Panc1 (cell line): Measurements from ENCODE around the gene TROAP. TPM values are rescaled to one million over a fixed set of nuclear protein-coding genes. Genes with fewer than 3 reads are reported as not detected.

Experiments
- ATAC-seq: fragments of 200-7000 bp; cut with Tn5 transposase; 2 replicates; pipeline ENCODE4 v1.9.1; 2020; ENCODE audit warnings: mild to moderate bottlenecking, moderate library complexity
- BruUV-seq: library from RNA; stranded (reverse); fragments of 400-500 nt; replicated peaks from 2 replicates; lab custom pipeline; 2021; lab: Mats Ljungman, UMichigan
- CTCF ChIA-PET: fragments of 300-600 bp; sonication (Branson Sonifier 250); formaldehyde crosslinking; loops from one replicate; lab custom pipeline; 2022; ENCODE audit warnings: antibody characterized with exemption; lab: Charles Lee
- POLR2A ChIA-PET: fragments of 300-600 bp; sonication (Branson Sonifier 250); formaldehyde crosslinking; loops from one replicate; lab custom pipeline; 2022; ENCODE audit warnings: antibody characterized with exemption; lab: Charles Lee
- DNase-seq: peaks from one replicate; pipeline ENCODE4 v3.0.0-alpha.2; 2010; ENCODE audit warnings: low read depth, low spot score
- H3K27ac ChIP-seq: 2 replicates; pipeline ENCODE4 v1.5.1; 2011; ENCODE audit warnings: mild to moderate bottlenecking, low read length, inconsistent platforms
- H3K27me3 ChIP-seq: fragments of 200-500 bp; sonication (Bioruptor generic); 2 replicates; pipeline ENCODE4 v1.6.0; 2014; ENCODE audit warnings: low read length, inconsistent platforms; ENCODE audit not compliant: control insufficient read depth, insufficient read depth
- H3K36me3 ChIP-seq: fragments of 200-500 bp; sonication (Bioruptor generic); 2 replicates; pipeline ENCODE4 v1.5.1; 2014; ENCODE audit warnings: inconsistent platforms, mild to moderate bottlenecking, low read length, moderate library complexity; ENCODE audit not compliant: control insufficient read depth, insufficient read depth
- H3K4me1 ChIP-seq: 2 replicates; pipeline ENCODE4 v1.5.1; 2011; ENCODE audit warnings: inconsistent platforms, mild to moderate bottlenecking, low read length, moderate library complexity; ENCODE audit not compliant: control insufficient read depth, insufficient read depth
- H3K4me3 ChIP-seq, 2 experiments: 2 replicates each; pipeline ENCODE4 v1.5.1; 2011 to 2012; ENCODE audit warnings: low read depth in 2 of 2, low read length in 2 of 2, mild to moderate bottlenecking in 2 of 2, inconsistent platforms in 1 of 2, moderate library complexity in 1 of 2
- H3K9me3 ChIP-seq: fragments of 200-500 bp; sonication (Bioruptor generic); 2 replicates; pipeline ENCODE4 v1.5.1; 2014; ENCODE audit warnings: low read depth, mild to moderate bottlenecking, inconsistent platforms, low read length, moderate library complexity; ENCODE audit not compliant: control insufficient read depth, insufficient read depth
- POLR2AphosphoS5 ChIP-seq: IDR thresholded peaks from 2 replicates; pipeline ENCODE4 v1.6.1; 2012; ENCODE audit warnings: mild to moderate bottlenecking, low read depth, low read length, moderate library complexity
- SIN3A ChIP-seq: IDR thresholded peaks from 2 replicates; pipeline ENCODE4 v1.6.1; 2012; ENCODE audit warnings: low read depth, mild to moderate bottlenecking, low read length, moderate library complexity, borderline replicate concordance; ENCODE audit not compliant: insufficient read depth
- TCF7L2 ChIP-seq: IDR thresholded peaks from 2 replicates; pipeline ENCODE4 v1.6.1; 2011; ENCODE audit warnings: mild to moderate bottlenecking, low read depth, low read length, inconsistent platforms
- in situ Hi-C: cut with HindIII; loops from 2 replicates; pipeline ENCODE4 v1.10.0; 2016; ENCODE audit warnings: low sequenced_read_pairs, low pct_unique_long_range_greater_than_20kb
- intact Hi-C: fragments of 100-400 bp; cut with micrococcal nuclease; formaldehyde crosslinking; loops from one replicate; pipeline ENCODE4 v1.10.0; 2022; ENCODE audit not compliant: unreplicated experiment
- total RNA-seq: library from RNA; stranded (reverse); gene quantifications from one replicate; pipeline ENCODE4 v1.2.1, GENCODE V29; 2021; ENCODE audit not compliant: unreplicated experiment
- TF ChIP-seq, protein P1 (sequence below), 2 experiments: IDR thresholded peaks; 2 replicates each; pipeline ENCODE4 v1.6.1; 2011 to 2012; ENCODE audit warnings: low read depth in 2 of 2, control low read depth in 1 of 2, low read length in 1 of 2, mild to moderate bottlenecking in 1 of 2, moderate library complexity in 1 of 2; ENCODE audit not compliant: insufficient read depth in 1 of 2
- TF ChIP-seq, protein P2 (sequence below): fragments of 450-650 bp; IDR thresholded peaks from 2 replicates; pipeline ENCODE4 v1.5.1; 2017; ENCODE audit warnings: mild to moderate bottlenecking

Gene TROAP
- total RNA-seq, 1 experiment from 2014 or later: 50.0 TPM

DNA sequence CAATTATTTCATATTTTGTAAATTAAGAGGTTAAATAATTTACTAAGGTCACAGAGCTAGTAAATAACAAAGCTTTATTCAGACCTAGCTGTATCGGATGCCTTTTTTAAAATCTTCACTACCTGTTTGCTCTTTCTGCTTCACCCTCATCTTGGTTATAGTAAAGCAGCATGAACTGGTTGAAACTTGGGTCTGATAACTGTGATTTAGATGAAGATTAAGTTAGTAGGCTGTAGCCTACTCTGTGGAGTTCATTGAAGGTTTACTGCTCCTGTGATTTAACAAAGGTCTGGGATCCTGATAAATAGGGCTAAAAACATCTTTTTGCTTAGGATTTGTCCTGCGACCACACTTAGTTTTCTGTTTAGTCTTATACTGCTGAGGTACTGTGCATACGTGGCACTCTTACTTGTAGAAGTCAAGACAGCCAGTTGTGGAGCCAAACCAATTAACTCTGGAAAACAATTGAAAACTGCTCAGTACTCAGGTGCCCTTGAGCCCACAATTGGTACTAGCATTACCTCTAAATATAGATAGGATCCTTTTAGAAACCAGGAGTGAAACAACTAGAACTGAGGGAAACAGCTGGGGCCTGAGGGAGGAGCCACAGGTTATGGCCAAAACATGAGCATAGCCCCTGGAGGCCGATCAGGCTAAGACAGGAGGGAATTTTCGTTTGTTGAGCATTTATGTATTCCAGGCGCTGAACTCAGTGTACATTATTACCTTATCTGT lies 46.5 kb downstream of the TROAP start:
- Histone ChIP-seq H3K27me3 (no peaks in the 10 kb centered on the region), H3K9me3 (no peaks in the 10 kb centered on the region), H3K4me3 (peak overlapping the region; percentile 29 to 82), H3K36me3 (no peaks in the 10 kb centered on the region; the same call in 1 of the 2 replicates), H3K27ac (peak overlapping the region; percentile 87), H3K4me1 (peaks cover 18% of the 10 kb centered on the region)
- in situ Hi-C loops (loop anchor here (25.0 kb wide), 1 partner anchor 143 kb away; no protein-coding TSS in a partner anchor), intact Hi-C loops (no loop called here)
- TF ChIP-seq SIN3A (no peak), TCF7L2 (no peak), POLR2AphosphoS5 (no peak)
- TF ChIP-seq, protein P1, sequence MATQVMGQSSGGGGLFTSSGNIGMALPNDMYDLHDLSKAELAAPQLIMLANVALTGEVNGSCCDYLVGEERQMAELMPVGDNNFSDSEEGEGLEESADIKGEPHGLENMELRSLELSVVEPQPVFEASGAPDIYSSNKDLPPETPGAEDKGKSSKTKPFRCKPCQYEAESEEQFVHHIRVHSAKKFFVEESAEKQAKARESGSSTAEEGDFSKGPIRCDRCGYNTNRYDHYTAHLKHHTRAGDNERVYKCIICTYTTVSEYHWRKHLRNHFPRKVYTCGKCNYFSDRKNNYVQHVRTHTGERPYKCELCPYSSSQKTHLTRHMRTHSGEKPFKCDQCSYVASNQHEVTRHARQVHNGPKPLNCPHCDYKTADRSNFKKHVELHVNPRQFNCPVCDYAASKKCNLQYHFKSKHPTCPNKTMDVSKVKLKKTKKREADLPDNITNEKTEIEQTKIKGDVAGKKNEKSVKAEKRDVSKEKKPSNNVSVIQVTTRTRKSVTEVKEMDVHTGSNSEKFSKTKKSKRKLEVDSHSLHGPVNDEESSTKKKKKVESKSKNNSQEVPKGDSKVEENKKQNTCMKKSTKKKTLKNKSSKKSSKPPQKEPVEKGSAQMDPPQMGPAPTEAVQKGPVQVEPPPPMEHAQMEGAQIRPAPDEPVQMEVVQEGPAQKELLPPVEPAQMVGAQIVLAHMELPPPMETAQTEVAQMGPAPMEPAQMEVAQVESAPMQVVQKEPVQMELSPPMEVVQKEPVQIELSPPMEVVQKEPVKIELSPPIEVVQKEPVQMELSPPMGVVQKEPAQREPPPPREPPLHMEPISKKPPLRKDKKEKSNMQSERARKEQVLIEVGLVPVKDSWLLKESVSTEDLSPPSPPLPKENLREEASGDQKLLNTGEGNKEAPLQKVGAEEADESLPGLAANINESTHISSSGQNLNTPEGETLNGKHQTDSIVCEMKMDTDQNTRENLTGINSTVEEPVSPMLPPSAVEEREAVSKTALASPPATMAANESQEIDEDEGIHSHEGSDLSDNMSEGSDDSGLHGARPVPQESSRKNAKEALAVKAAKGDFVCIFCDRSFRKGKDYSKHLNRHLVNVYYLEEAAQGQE (IDR thresholded peaks at IDR 0.05; ENCODE audit: insufficient read depth in 1 of 2, low read depth in 2 of 2, low read length in 1 of 2): no peak
- TF ChIP-seq, protein P2, sequence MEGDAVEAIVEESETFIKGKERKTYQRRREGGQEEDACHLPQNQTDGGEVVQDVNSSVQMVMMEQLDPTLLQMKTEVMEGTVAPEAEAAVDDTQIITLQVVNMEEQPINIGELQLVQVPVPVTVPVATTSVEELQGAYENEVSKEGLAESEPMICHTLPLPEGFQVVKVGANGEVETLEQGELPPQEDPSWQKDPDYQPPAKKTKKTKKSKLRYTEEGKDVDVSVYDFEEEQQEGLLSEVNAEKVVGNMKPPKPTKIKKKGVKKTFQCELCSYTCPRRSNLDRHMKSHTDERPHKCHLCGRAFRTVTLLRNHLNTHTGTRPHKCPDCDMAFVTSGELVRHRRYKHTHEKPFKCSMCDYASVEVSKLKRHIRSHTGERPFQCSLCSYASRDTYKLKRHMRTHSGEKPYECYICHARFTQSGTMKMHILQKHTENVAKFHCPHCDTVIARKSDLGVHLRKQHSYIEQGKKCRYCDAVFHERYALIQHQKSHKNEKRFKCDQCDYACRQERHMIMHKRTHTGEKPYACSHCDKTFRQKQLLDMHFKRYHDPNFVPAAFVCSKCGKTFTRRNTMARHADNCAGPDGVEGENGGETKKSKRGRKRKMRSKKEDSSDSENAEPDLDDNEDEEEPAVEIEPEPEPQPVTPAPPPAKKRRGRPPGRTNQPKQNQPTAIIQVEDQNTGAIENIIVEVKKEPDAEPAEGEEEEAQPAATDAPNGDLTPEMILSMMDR: no peak
- BruUV-seq: no TSS peak
- no peak for DNase-seq
- POLR2A ChIA-PET: no interaction called here
- CTCF ChIA-PET: interaction anchor here (0.6 to 2.8 kb wide), 2 partner anchors 11 to 210 kb away, joined by 7 to 11 read pairs; no protein-coding TSS in a partner anchor
- ATAC-seq: peak; percentile 34; the same call in 1 of the 2 replicates

DNA sequence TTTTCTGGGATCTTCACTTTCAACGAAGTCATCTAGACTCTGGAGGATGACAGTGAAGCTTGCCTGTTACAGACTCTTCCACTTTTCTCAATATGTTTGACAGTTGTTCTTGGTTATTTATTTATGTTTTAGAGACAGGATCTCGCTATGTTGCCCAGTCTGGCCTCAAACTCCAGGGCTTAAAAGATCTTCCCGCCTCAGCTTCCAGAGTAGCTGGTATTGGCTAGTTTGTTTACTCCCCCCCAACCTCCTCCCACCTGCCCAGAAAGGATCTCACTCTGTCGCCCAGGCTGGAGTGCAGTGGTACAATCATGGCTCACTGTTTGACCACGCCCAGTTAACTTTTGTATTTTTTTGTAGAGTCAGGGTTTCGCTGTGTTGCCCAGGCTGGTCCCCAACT lies 47.5 kb downstream of the TROAP start:
- intact Hi-C loops: no loop called here
- DNase-seq (no peak), ATAC-seq (no peak)
- Histone ChIP-seq H3K4me1 (peaks cover 18% of the 10 kb centered on the region), H3K27me3 (no peaks in the 10 kb centered on the region), H3K9me3 (no peaks in the 10 kb centered on the region), H3K36me3 (no peaks in the 10 kb centered on the region; the same call in 1 of the 2 replicates), H3K27ac (no peak overlapping the region), H3K4me3 (no peak overlapping the region)
- ChIA-PET POLR2A (interaction anchor here (0.6 to 0.8 kb wide), 2 partner anchors 10 to 34 kb away, joined by 3 read pairs; no protein-coding TSS in a partner anchor), CTCF (interaction anchor here (2.8 kb wide), 1 partner anchor 12 kb away, joined by 11 read pairs; no protein-coding TSS in a partner anchor)
- BruUV-seq: no TSS peak
- TF ChIP-seq TCF7L2 (no peak), POLR2AphosphoS5 (no peak), SIN3A (no peak)
- TF ChIP-seq, protein P1 (IDR thresholded peaks at IDR 0.05; ENCODE audit: insufficient read depth in 1 of 2, low read depth in 2 of 2, low read length in 1 of 2): no peak
- TF ChIP-seq, protein P2: no peak
- in situ Hi-C loops: loop anchor here (25.0 kb wide), 1 partner anchor 142 kb away; no protein-coding TSS in a partner anchor
